Activated naive CD4-positive, alpha-beta T cell treated with anti-CD3 and anti-CD28 coated beads, Interleukin-2, amount 50 U/mL, for 16 hours (primary cell): ENCODE measurements around the gene FBXW9.
"Not testable (repeated sequence)": the region's sequence is repeated elsewhere in the genome, so short reads cannot be mapped to it uniquely, and the experiment has no call there.

Experiments used
- DNase-seq: peaks from one replicate; pipeline ENCODE4 v3.0.0-alpha.2; 2020

The FBXW9 gene

DNA sequence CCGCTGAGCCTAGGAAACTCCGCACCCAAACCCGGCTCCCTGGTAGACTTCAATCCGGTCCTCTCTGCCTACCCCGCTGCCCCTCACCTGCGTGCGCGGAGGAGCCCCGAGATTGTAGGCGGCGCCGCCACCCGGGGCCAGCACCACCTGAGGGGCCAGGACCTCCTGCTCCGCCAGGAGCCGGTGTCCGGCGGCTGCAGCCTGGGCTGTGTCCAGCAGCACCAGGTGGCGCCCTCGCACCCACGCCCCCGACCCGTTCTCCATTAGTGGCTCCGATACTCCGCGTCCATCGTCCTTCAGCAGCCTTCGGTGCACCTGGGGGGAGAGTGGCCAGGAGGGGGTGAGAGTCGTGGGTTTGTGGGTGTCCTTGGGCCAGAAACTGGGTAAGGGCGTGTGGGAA, 48.3 kb downstream of the FBXW9 start:
- no peak for DNase-seq

DNA sequence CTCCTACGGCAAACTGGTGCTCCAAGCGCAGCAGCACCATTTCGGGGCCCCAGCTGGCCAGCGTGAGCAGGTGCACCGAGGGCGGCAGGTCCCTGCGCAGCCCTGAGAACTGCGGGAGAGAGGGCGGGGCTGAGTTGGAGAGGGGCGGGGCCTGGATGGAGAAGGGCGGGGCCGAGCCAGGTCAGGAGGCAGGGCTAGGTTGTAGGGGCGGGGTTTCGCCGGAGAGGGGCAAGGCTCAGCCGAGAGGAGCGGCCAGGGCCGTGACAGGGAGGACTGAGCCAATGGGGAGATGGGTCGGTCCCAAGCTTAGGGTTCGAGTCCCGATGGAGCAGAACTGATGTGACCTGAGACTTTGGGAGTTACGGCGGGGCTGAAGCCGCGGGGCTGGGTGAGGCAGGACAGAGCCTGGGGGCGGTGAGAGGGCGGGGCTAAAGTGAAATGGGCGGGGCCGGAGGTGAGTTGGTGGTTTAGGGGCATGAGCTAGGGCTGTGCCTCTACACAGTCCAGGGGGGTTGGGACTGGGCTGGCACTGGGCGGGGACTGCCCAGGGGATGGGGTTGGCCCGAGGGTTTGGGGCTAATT, 48.9 kb downstream of the FBXW9 start:
- DNase-seq: peak; percentile 29

DNA sequence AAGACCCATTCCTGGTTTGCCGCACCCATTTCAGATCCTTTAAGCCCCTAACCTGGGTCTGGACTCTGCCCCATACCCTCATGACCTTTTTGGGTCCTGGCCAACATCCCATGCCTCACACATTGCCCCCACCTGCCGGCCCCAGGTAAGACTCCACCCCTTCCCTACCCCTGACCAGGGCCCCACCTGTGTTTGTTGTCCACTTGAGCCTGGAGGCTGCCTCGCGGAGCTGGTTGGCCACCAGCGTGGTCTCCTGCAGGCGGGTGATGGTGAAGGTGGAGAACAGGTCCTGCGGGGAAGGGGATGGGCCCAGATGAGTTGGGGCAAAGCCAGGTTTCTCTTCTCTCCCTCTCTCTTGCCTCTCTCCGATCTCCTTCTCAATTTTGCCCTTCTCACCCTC, 49.4 kb downstream of the FBXW9 start:
- no peak for DNase-seq

DNA sequence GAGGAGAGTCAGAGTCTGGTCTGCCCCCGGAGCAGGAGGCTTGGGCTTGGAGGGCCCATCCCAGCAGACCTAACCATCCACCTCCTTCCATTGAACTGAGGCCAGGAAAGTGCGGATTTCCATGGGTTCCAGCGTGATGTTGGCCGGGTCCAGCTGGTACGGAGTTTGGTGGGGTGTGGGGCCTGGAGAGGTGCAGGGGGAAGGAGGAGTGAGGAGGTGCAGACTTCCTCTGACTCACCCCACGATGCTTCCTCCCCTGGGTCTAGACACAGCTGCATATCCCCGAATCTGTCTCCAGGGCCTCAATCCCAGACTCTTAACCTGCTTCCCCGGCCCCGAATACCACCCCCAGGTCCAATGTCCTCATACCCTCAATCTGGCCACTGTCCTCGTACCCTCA, 49.9 kb downstream of the FBXW9 start:
- no peak for DNase-seq

DNA sequence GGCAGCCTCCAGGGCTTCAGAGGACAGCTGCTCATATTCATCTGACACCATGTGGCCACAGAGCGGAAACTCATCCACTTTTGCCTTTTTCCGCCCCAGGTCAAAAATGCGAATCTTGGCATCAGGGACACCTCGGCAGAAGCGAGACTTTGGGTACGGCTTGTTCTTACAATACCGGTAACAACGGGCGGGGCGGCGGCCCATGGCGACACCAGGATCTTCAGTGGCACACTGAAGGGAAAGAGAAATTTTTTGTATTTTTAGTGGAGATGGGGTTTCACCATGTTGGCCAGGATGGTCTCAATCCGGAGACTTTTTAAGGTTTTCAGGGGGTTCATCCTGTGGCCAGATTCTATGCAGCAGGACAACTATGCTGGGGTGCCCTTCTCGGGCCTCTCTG, 52.7 kb downstream of the FBXW9 start:
- DNase-seq: not testable (repeated sequence)

DNA sequence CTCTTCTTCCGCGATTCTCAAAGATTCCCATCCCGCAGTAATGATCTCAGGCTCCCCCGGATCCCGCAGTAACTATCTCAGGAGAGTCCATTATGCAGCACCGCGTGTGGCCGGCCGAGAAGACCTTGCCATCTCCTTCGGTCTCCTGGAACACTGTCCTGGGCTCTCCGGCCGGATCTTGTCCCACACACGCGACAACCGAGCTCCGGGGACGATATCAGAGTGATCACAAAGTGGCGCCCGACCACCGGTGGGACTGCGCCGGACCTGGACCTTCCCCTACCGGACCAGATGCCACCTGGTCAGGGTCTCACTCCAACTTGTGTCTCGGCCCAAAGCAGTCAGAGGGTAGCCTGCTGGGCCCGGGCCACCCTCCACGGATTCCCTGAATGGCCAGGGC, 53.9 kb downstream of the FBXW9 start:
- no peak for DNase-seq

DNA sequence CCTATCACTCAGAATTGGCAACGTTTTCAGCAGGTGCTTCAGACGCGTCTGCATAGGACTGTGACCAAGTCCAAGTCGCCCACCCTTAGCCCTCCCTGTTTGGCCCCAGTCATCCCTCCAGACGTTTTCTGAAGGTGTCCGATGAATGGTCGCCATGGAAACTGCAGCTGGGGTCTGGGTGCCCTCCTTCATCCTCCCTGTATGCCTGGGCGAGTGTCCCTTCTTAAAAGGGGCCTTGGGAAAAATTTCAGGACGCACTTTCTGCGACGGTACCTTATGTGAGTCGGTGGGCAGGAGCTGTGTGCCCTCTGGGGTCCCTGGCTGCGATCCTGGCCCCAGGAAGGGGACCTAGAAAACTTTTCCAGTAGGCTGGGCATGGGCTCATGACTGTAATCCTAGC, 55.0 kb downstream of the FBXW9 start:
- no peak for DNase-seq

DNA sequence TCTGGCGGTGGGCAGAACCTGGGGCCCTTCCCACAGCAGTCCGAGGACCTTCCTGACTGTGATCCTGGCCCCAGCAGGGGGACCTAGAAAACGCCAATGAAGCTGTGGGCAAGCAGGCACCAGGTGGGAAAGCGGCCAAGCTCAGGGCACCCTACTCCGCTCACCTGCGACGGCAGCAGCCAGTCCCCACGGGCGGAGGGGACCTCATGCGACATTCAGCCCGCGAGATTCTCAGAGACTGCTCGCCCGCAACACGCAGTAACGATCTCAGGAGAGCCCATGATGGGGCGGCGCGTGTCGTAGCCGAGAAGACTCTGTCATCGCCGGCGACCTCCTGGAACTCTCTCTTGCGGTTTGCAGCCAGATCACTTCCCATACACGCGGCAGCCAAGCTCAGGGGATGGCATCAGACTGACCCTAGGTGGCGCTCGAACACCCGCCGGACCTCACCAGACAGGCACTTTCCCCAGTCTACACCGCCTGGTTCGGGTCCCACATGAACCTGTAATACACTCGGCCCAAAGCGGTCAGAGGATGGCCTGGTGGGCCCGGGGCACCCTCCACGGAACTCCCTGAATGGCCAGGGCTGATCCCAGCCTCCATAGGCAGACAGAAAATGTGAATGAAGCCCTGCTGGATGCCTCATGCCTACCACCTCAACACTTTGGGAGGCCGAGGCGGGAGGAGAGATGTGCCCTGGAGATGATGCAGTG, 56.4 kb downstream of the FBXW9 start:
- DNase-seq: peak; percentile 86
